GM21447 (cell line): ENCODE results near the gene RIPOR1.

Experiments used
- ATAC-seq: cut with Tn5 transposase; IDR thresholded peaks from one replicate; pipeline ENCODE4 v1.9.1; 2021; ENCODE audit not compliant: unreplicated experiment

RIPOR1 gene

GRCh38 chr16:67549936-67550335 lies 21.3 kb downstream of the RIPOR1 start:
- no peak for ATAC-seq

GRCh38 chr16:67551091-67551490 lies 22.5 kb downstream of the RIPOR1 start:
- no peak for ATAC-seq

- no peak for ATAC-seq
Observed at GRCh38 chr16:67551972-67552371, 23.3 kb downstream of the RIPOR1 start.

GRCh38 chr16:67552476-67552875 lies 23.8 kb downstream of the RIPOR1 start:
- ATAC-seq, result no peak

GRCh38 chr16:67555795-67556212 lies 27.2 kb downstream of the RIPOR1 start:
- ATAC-seq, result peak; percentile 45

GRCh38 chr16:67558859-67559258 lies 30.2 kb downstream of the RIPOR1 start:
- ATAC-seq, result no peak

GRCh38 chr16:67560827-67561342 lies 32.3 kb downstream of the RIPOR1 start:
- no peak for ATAC-seq

- no peak for ATAC-seq
Observed at GRCh38 chr16:67561501-67561823, 32.8 kb downstream of the RIPOR1 start.

GRCh38 chr16:67561824-67562525 lies 33.3 kb downstream of the RIPOR1 start:
- peak; percentile 72 for ATAC-seq

- peak; percentile 42 for ATAC-seq
Observed at GRCh38 chr16:67562526-67562917, 33.9 kb downstream of the RIPOR1 start, which contains the start of gene CTCF. Gene CTCF (plus strand): TSS chr16:67562526. CDS start chr16:67610833, 48,307 bp downstream.

GRCh38 chr16:67562918-67563707 lies 34.5 kb downstream of the RIPOR1 start:
- peak; percentile 8 for ATAC-seq

- ATAC-seq, result no peak
Observed at GRCh38 chr16:67563708-67564468, 35.3 kb downstream of the RIPOR1 start.

- ATAC-seq, result no peak
Observed at GRCh38 chr16:67565470-67566100, 37.0 kb downstream of the RIPOR1 start.

GRCh38 chr16:67571464-67571863 lies 42.8 kb downstream of the RIPOR1 start:
- no peak for ATAC-seq

- no peak for ATAC-seq
Observed at GRCh38 chr16:67571981-67572431, 43.4 kb downstream of the RIPOR1 start.

- no peak for ATAC-seq
Observed at GRCh38 chr16:67579686-67580085, 51.1 kb downstream of the RIPOR1 start.

- no peak for ATAC-seq
Observed at GRCh38 chr16:67580202-67580601, 51.6 kb downstream of the RIPOR1 start.

GRCh38 chr16:67593288-67593687 lies 64.7 kb downstream of the RIPOR1 start:
- ATAC-seq, result no peak

GRCh38 chr16:67593701-67594100 lies 65.1 kb downstream of the RIPOR1 start:
- ATAC-seq, result no peak

GRCh38 chr16:67594256-67594915 lies 65.8 kb downstream of the RIPOR1 start:
- no peak for ATAC-seq
